H1 (cell line): ENCODE measurements around the gene ADH1C. TPM values are rescaled to one million over a fixed set of nuclear protein-coding genes. Genes with fewer than 3 reads are reported as not detected.

Experiments
- CTCF ChIA-PET: fragments of 300-600 bp; sonication (Branson Sonifier 250); formaldehyde crosslinking; loops from one replicate; lab custom pipeline; 2021; ENCODE audit not compliant: partially characterized antibody; lab: Charles Lee
- POLR2A ChIA-PET: fragments of 300-600 bp; sonication (Branson Sonifier 250); formaldehyde crosslinking; loops from one replicate; lab custom pipeline; 2021; ENCODE audit warnings: inconsistent platforms; ENCODE audit not compliant: partially characterized antibody; lab: Charles Lee
- DNase-seq, 2 experiments: peaks; one replicate each; pipeline versions ENCODE4 v3.0.0 to v3.0.0-alpha.2; 2010 to 2022; ENCODE audit warnings: low spot score in 2 of 2, low read depth in 1 of 2, mixed read lengths in 1 of 2
- FAIRE-seq: peaks from 2 replicates; lab custom pipeline; 2011; peaks lifted over from hg19 to GRCh38; lab: Jason Lieb, UNC
- H2AFZ ChIP-seq: 2 replicates; pipeline ENCODE4 v1.8.1; 2012; ENCODE audit warnings: low read length, inconsistent platforms
- H2AK5ac ChIP-seq: 2 replicates; pipeline ENCODE4 v1.6.1; 2013; ENCODE audit warnings: low read depth, low read length
- H2BK120ac ChIP-seq: replicated peaks from 2 replicates; pipeline ENCODE3; 2013; ENCODE audit warnings: low read depth, low read length, inconsistent platforms
- H2BK12ac ChIP-seq: 2 replicates; pipeline ENCODE4 v1.6.1; 2013; ENCODE audit warnings: low read depth, low read length
- H2BK15ac ChIP-seq: 2 replicates; pipeline ENCODE4 v1.6.1; 2013; ENCODE audit warnings: low read length
- H2BK20ac ChIP-seq: 2 replicates; pipeline ENCODE4 v1.6.1; 2013; ENCODE audit warnings: low read length
- H2BK5ac ChIP-seq: 2 replicates; pipeline ENCODE4 v1.6.1; 2013; ENCODE audit warnings: low read depth, low read length
- H3K14ac ChIP-seq: 2 replicates; pipeline ENCODE4 v1.6.1; 2013; ENCODE audit warnings: inconsistent platforms; ENCODE audit not compliant: insufficient read length
- H3K18ac ChIP-seq: 2 replicates; pipeline ENCODE4 v1.6.1; 2013; ENCODE audit warnings: low read length; ENCODE audit errors: extremely low read depth
- H3K23ac ChIP-seq: 2 replicates; pipeline ENCODE4 v1.6.1; 2013; ENCODE audit warnings: inconsistent platforms; ENCODE audit not compliant: insufficient read length
- H3K23me2 ChIP-seq: 2 replicates; pipeline ENCODE4 v1.6.1; 2013; ENCODE audit warnings: low read depth, low read length
- H3K27ac ChIP-seq: 2 replicates; pipeline ENCODE4 v1.6.1; 2011; ENCODE audit warnings: low read depth, low read length, inconsistent platforms
- H3K27me3 ChIP-seq, 4 experiments: replicated peaks in 1 of 4; 1 replicate in 1 of 4; 2 replicates in 3 of 4; pipeline versions ENCODE4 v1.6.1 to v1.8.1; 2011 to 2013; ENCODE audit warnings: low read length in 3 of 4, mild to moderate bottlenecking in 3 of 4, inconsistent platforms in 2 of 4, mixed read lengths in 2 of 4, moderate library complexity in 1 of 4; ENCODE audit not compliant: control insufficient read depth in 3 of 4, insufficient read depth in 3 of 4; ENCODE audit errors: extremely low read depth in 1 of 4
- H3K36me3 ChIP-seq, 4 experiments: 2 replicates each; pipeline versions ENCODE4 v1.6.1 to v1.8.1; 2011 to 2013; ENCODE audit warnings: mild to moderate bottlenecking in 4 of 4, low read length in 3 of 4, moderate library complexity in 2 of 4, control low read depth in 1 of 4, inconsistent platforms in 1 of 4; ENCODE audit not compliant: insufficient read depth in 4 of 4, control insufficient read depth in 2 of 4
- H3K4ac ChIP-seq: replicated peaks from 2 replicates; pipeline ENCODE3; 2013; ENCODE audit warnings: low read length, low read depth, mixed read lengths, inconsistent platforms; ENCODE audit not compliant: insufficient read length
- H3K4me1 ChIP-seq, 4 experiments: replicated peaks in 1 of 4; 1 replicate in 1 of 4; 2 replicates in 3 of 4; pipeline versions ENCODE4 v1.6.1 to v1.8.1; 2011 to 2013; ENCODE audit warnings: low read length in 3 of 4, inconsistent platforms in 2 of 4, mixed read lengths in 1 of 4; ENCODE audit not compliant: insufficient read depth in 4 of 4, control insufficient read depth in 3 of 4
- H3K4me2 ChIP-seq, 2 experiments: 2 replicates each; pipeline versions ENCODE4 v1.6.1 to v1.8.1; 2011 to 2013; ENCODE audit warnings: low read depth in 2 of 2, low read length in 2 of 2, control low read depth in 1 of 2, inconsistent platforms in 1 of 2, mild to moderate bottlenecking in 1 of 2; ENCODE audit not compliant: insufficient read depth in 1 of 2
- H3K4me3 ChIP-seq, 4 experiments: fragments of 200-600, 300-600 bp in 1 of 4; sonication (generic), shearing (Covaris generic), sonication (Bioruptor Twin) in 1 of 4; 2 replicates each; pipeline versions ENCODE4 v1.5.1 to v1.8.1; 2011 to 2016; ENCODE audit warnings: low read length in 4 of 4, low read depth in 3 of 4, control low read depth in 2 of 4, inconsistent platforms in 2 of 4, mild to moderate bottlenecking in 2 of 4, mixed read lengths in 1 of 4, moderate library complexity in 1 of 4; ENCODE audit not compliant: insufficient read depth in 2 of 4; ENCODE audit errors: extremely low read depth in 1 of 4
- H3K56ac ChIP-seq: replicated peaks from 2 replicates; pipeline ENCODE3; 2013; ENCODE audit warnings: low read depth, mild to moderate bottlenecking, mixed read lengths, low read length, inconsistent platforms; ENCODE audit not compliant: insufficient read length
- H3K79me1 ChIP-seq: 2 replicates; pipeline ENCODE4 v1.6.1; 2013; ENCODE audit warnings: low read depth, low read length, control low read depth
- H3K79me2 ChIP-seq, 2 experiments: 2 replicates each; pipeline versions ENCODE4 v1.6.1 to v1.8.1; 2012 to 2013; ENCODE audit warnings: low read length in 2 of 2, mild to moderate bottlenecking in 2 of 2, inconsistent platforms in 1 of 2; ENCODE audit not compliant: insufficient read depth in 2 of 2, control insufficient read depth in 1 of 2
- H3K9ac ChIP-seq, 4 experiments: replicated peaks in 1 of 4; 1 replicate in 1 of 4; 2 replicates in 3 of 4; pipeline versions ENCODE4 v1.6.1 to v1.8.1; 2011 to 2013; ENCODE audit warnings: low read depth in 3 of 4, low read length in 3 of 4, control low read depth in 2 of 4, mild to moderate bottlenecking in 2 of 4, moderate library complexity in 2 of 4, inconsistent platforms in 1 of 4; ENCODE audit errors: extremely low read depth in 1 of 4
- H3K9me3 ChIP-seq, 2 experiments: 2 replicates each; pipeline versions ENCODE4 v1.6.1 to v1.8.1; 2012 to 2013; ENCODE audit warnings: mild to moderate bottlenecking in 2 of 2, moderate library complexity in 2 of 2, control low read depth in 1 of 2, inconsistent platforms in 1 of 2, low read depth in 1 of 2, low read length in 1 of 2, mixed read lengths in 1 of 2; ENCODE audit not compliant: insufficient read depth in 2 of 2
- H4K20me1 ChIP-seq, 2 experiments: replicated peaks in 1 of 2; 2 replicates each; pipeline versions ENCODE3 to v1.8.1; 2011 to 2013; ENCODE audit warnings: inconsistent platforms in 2 of 2, low read length in 2 of 2, mild to moderate bottlenecking in 1 of 2; ENCODE audit not compliant: insufficient read depth in 2 of 2, control insufficient read depth in 1 of 2
- H4K5ac ChIP-seq: 2 replicates; pipeline ENCODE4 v1.6.1; 2013; ENCODE audit warnings: low read length, low read depth, mixed read lengths, inconsistent platforms; ENCODE audit not compliant: insufficient read length
- H4K8ac ChIP-seq: 2 replicates; pipeline ENCODE4 v1.8.0; 2013; ENCODE audit warnings: mild to moderate bottlenecking, moderate library complexity, low read length, inconsistent platforms; ENCODE audit not compliant: insufficient read depth; ENCODE audit errors: extremely low read depth
- H4K91ac ChIP-seq: replicated peaks from 2 replicates; pipeline ENCODE3; 2013; ENCODE audit warnings: low read length, mixed read lengths, inconsistent platforms; ENCODE audit not compliant: insufficient read length
- CBX5 ChIP-seq: fragments of 300-800, 300-1000 bp; sonication (generic); IDR thresholded peaks from 2 replicates; pipeline ENCODE4 v1.7.1; 2016; ENCODE audit warnings: antibody characterized with exemption, low read length, low read depth
- CEBPB ChIP-seq: IDR thresholded peaks from 2 replicates; pipeline ENCODE4 v1.6.1; 2012; ENCODE audit warnings: low read depth, low read length
- GABPA ChIP-seq: IDR thresholded peaks from 2 replicates; pipeline ENCODE4 v1.6.1; 2011; ENCODE audit warnings: mild to moderate bottlenecking, low read length, moderate library complexity, borderline replicate concordance; ENCODE audit not compliant: insufficient read depth
- HDAC6 ChIP-seq: IDR thresholded peaks from one replicate; pipeline ENCODE4 v1.7.1; 2012; ENCODE audit warnings: low read depth, mild to moderate bottlenecking, inconsistent platforms, low read length, moderate library complexity
- JUN ChIP-seq: IDR thresholded peaks from 2 replicates; pipeline ENCODE4 v1.6.1; 2011; ENCODE audit warnings: low read depth, mild to moderate bottlenecking, improper control_type of control experiment, low read length
- JUND ChIP-seq: IDR thresholded peaks from 2 replicates; pipeline ENCODE4 v1.6.1; 2011; ENCODE audit warnings: mild to moderate bottlenecking, improper control_type of control experiment, low read length
- PHF8 ChIP-seq: fragments of 200-600 bp; sonication (generic); conservative IDR thresholded peaks from 2 replicates; pipeline ENCODE4 v1.7.1; 2012; ENCODE audit warnings: low read depth, mild to moderate bottlenecking, inconsistent platforms, low read length, moderate library complexity
- POLR2A ChIP-seq, 2 experiments: IDR thresholded peaks; 1 replicate in 1 of 2; 2 replicates in 1 of 2; pipeline ENCODE4 v1.6.1; 2011; ENCODE audit warnings: low read depth in 2 of 2, low read length in 2 of 2, mild to moderate bottlenecking in 2 of 2; ENCODE audit errors: control extremely low read depth in 1 of 2
- RXRA ChIP-seq: IDR thresholded peaks from 2 replicates; pipeline ENCODE4 v1.6.1; 2011; ENCODE audit warnings: low read depth, mild to moderate bottlenecking, low read length, moderate library complexity; ENCODE audit not compliant: insufficient read depth
- SIX5 ChIP-seq: IDR thresholded peaks from 2 replicates; pipeline ENCODE4 v1.6.1; 2011; ENCODE audit warnings: mild to moderate bottlenecking, low read depth, low read length
- ZNF274 ChIP-seq: IDR thresholded peaks from 2 replicates; pipeline ENCODE4 v1.7.0; 2012; ENCODE audit warnings: low read length, borderline replicate concordance; ENCODE audit errors: extremely low read depth
- WGBS, 2 experiments: shearing (Covaris generic) in 1 of 2; methylation state at CpG; one replicate each; pipeline versions ENCODE4 v1.1.6 to v1.1.7; 2013 to 2015; ENCODE audit warnings: low lambda C conversion rate in 2 of 2, mixed read lengths in 2 of 2, inconsistent platforms in 1 of 2, low coverage in 1 of 2, missing lambda C conversion rate in 1 of 2; ENCODE audit not compliant: insufficient replicate concordance in 2 of 2, insufficient coverage in 1 of 2, insufficient read length in 1 of 2; ENCODE audit errors: extremely low coverage in 1 of 2, missing lambda C conversion rate in 1 of 2; 5-methylcytosine and 5-hydroxymethylcytosine counted together
- polyA plus RNA-seq, 7 experiments: library from polyadenylated mRNA; depleted of rRNA in 3 of 7; stranded (reverse) in 5 of 7; unstranded in 2 of 7; fragments of >200 nt in 5 of 7; fragments of 200-250 nt in 2 of 7; gene quantifications; 1 replicate in 5 of 7; 2 replicates in 1 of 7; 4 replicates in 1 of 7; pipeline versions ENCODE4 v1.2.1 to v1.2.3, GENCODE V29; 2011 to 2013; ENCODE audit warnings: missing spikeins in 2 of 7, mixed read lengths in 2 of 7
- total RNA-seq: library from RNA; stranded (reverse); fragmentation: NEBNext Ultra II Directional; extraction: Animal tissue kit (Norgen Biotek cat#: 25700); gene quantifications from 2 replicates; pipeline ENCODE4 v1.2.1, GENCODE V29; 2021
- TF ChIP-seq, protein P1 (sequence below): IDR thresholded peaks from 2 replicates; pipeline ENCODE4 v1.6.1; 2011; ENCODE audit warnings: low read length, improper control_type of control experiment

Gene ADH1C
- total and polyA plus RNA-seq, 2 of the 8 experiments (the other 6 are each of a cell fraction or from before 2014, with no cell fraction given), result not detected

DNA sequence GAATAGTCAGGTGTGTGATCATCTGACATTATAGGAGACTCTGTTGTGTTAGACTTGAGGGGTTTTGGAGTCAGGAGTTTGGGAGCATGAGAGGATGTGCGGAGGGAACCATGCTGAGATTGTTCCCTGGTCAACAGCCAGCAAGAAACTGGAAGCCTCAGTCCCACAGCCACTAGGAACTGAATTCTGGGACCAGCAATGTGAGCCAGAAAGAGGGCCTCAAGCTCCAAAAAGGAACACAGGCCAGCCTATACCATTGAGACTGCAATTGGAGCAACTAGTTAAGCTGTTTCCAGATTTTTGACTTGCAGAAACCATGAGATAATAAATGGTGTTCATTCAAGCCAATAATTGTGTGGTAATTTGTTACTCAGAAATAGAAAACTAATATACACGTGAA lies 22.7 kb downstream of the ADH1C start:
- no peaks in the 10 kb centered on the region for H3K4me1 ChIP-seq
- H3K14ac ChIP-seq, result no peak overlapping the region
- ChIA-PET CTCF (no interaction called here), POLR2A (no interaction called here)
- 0 out of 8 replicates have a peak, but pooled peaks cover 0 to 3% (median 0%) of the 10 kb centered on the region in 4 experiments for H3K36me3 ChIP-seq
- H4K5ac ChIP-seq, result no peak overlapping the region
- no peak overlapping the region for H2BK120ac ChIP-seq
- H2AFZ ChIP-seq, result no peak overlapping the region
- H3K4ac ChIP-seq, result no peak overlapping the region
- no peak overlapping the region for H3K9ac ChIP-seq
- H4K20me1 ChIP-seq, result no peaks in the 10 kb centered on the region
- H2BK20ac ChIP-seq, result no peak overlapping the region
- H3K56ac ChIP-seq, result no peak overlapping the region
- no peak overlapping the region for H4K91ac ChIP-seq
- H3K23me2 ChIP-seq, result no peaks in the 10 kb centered on the region
- DNase-seq (no peak), FAIRE-seq (no peak)
- H3K79me1 ChIP-seq, result no peaks in the 10 kb centered on the region
- TF ChIP-seq ZNF274, result no peak
- no peak for TF ChIP-seq JUND
- TF ChIP-seq PHF8, result no peak
- no peak for TF ChIP-seq HDAC6
- TF ChIP-seq CBX5, result no peak
- no peak for TF ChIP-seq JUN
- TF ChIP-seq POLR2A (IDR thresholded peaks at IDR 0.05; ENCODE audit: control extremely low read depth in 1 of 2, low read depth in 2 of 2, low read length in 2 of 2), result no peak
- TF ChIP-seq RXRA, result no peak
- TF ChIP-seq CEBPB, result no peak
- TF ChIP-seq, protein P1, sequence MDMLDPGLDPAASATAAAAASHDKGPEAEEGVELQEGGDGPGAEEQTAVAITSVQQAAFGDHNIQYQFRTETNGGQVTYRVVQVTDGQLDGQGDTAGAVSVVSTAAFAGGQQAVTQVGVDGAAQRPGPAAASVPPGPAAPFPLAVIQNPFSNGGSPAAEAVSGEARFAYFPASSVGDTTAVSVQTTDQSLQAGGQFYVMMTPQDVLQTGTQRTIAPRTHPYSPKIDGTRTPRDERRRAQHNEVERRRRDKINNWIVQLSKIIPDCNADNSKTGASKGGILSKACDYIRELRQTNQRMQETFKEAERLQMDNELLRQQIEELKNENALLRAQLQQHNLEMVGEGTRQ, result no peak
- no peak for TF ChIP-seq SIX5
- no peak for TF ChIP-seq GABPA
- no peaks in the 10 kb centered on the region for H3K27me3 ChIP-seq
- 85% methylated on average over 2 of the region's 2 CpGs; no CpG with 5 or more reads in 1 of the 2 experiments for WGBS, 2 experiments
- H2BK12ac ChIP-seq, result no peak overlapping the region
- H3K9me3 ChIP-seq, result peaks cover 2 to 13% of the 10 kb centered on the region in 2 experiments; a peak in 2 of 4 replicates
- H3K18ac ChIP-seq, result no peak overlapping the region
- H3K27ac ChIP-seq, result no peak overlapping the region
- H3K4me3 ChIP-seq, result no peak overlapping the region
- H3K79me2 ChIP-seq, result no peaks in the 10 kb centered on the region
- no peak overlapping the region for H3K4me2 ChIP-seq
- H3K23ac ChIP-seq, result no peak overlapping the region
- H4K8ac ChIP-seq, result no peak overlapping the region
- no peak overlapping the region for H2BK5ac ChIP-seq
- H2BK15ac ChIP-seq, result no peak overlapping the region
- no peak overlapping the region for H2AK5ac ChIP-seq
